OCI-M2 (cell line): ENCODE results near the gene SYT11.
A peak's percentile ranks its signal among the peaks of the same experiment; 100 is the strongest.

Experiments used
- DNase-seq: peaks from one replicate; lab custom pipeline; 2025; ENCODE audit not compliant: unreplicated experiment; lab: John Stamatoyannopoulos, UW

The SYT11 gene

DNA sequence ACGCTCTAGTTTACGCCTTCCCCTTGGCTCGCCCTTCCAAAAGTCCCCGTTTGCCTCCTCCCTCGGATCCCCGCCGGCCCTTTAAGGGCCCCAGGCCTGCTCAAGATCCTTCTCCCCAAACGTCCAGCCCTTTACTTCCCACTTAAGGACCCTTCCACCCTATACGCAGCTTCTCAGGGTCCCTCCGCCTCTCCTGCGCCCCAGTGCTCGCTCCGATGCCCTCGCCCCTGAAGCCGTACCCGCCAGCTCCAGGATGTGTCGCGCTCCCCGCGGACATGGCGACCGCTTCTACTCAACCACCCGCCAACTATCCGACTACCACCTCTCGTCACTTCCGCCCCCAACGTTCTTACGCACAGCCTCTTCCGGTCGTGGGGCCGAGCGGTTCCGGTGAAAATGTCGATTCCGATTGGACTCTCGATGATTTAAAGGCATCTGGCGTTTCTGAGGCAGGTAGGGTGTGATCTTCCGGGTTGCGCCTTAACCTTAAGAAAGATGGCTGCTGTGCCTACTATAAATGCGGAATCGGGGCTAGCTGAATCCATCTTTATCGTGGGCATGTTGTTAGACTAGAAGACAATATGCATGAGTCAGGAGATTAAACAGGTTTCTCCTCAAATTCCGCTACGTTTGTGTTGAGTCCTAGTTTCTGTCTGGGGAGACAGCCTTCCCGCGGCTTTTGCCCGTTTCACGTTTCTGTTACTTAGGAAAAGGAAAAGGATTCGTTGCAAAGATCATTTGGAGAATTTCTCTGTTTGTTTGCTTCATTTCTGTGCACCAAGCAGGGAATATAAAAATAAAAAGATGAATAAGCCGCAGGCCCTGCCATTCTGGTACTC is 74.9 kb downstream of the SYT11 start, which contains the start of gene KHDC4:
Gene KHDC4 (minus strand): TSS at position 317 of the 839 bp plus-strand sequence. CDS start 40 bp downstream, at position 277.
- peak; percentile 79 for DNase-seq
